Karpas-422 (cell line): ENCODE measurements around the gene REM2. TPM values are rescaled to one million over a fixed set of nuclear protein-coding genes. Genes with fewer than 3 reads are reported as not detected.

Experiments
- DNase-seq: peaks from one replicate; pipeline ENCODE4 v3.0.0-alpha.2; 2015
- H2AFZ ChIP-seq: fragments of 200-600 bp; sonication (generic); 2 replicates; pipeline ENCODE4 v1.6.1; 2014; ENCODE audit warnings: antibody characterized with exemption, low read length, mixed read lengths
- H3K27ac ChIP-seq: fragments of 200-600 bp; sonication (generic); 2 replicates; pipeline ENCODE4 v1.5.1; 2014; ENCODE audit warnings: mild to moderate bottlenecking, low read length, moderate library complexity
- H3K27me3 ChIP-seq: fragments of 200-600 bp; sonication (generic); 2 replicates; pipeline ENCODE4 v1.6.1; 2014; ENCODE audit warnings: low read length, mixed read lengths
- H3K36me3 ChIP-seq: fragments of 200-600 bp; sonication (generic); 2 replicates; pipeline ENCODE4 v1.6.1; 2014; ENCODE audit warnings: low read length, mixed read lengths; ENCODE audit not compliant: insufficient read depth
- H3K4me1 ChIP-seq: fragments of 200-600 bp; sonication (generic); 2 replicates; pipeline ENCODE4 v1.6.1; 2014; ENCODE audit warnings: mild to moderate bottlenecking, low read length, mixed read lengths
- H3K4me2 ChIP-seq: fragments of 200-600 bp; sonication (generic); 2 replicates; pipeline ENCODE4 v1.6.1; 2014; ENCODE audit warnings: low read length, low read depth, mild to moderate bottlenecking; ENCODE audit not compliant: poor library complexity, severe bottlenecking
- H3K4me3 ChIP-seq: fragments of 200-600 bp; sonication (generic); 2 replicates; pipeline ENCODE4 v1.5.1; 2014; ENCODE audit warnings: mild to moderate bottlenecking, antibody characterized with exemption, low read length, mixed read lengths
- H3K79me2 ChIP-seq: fragments of 200-600 bp; sonication (generic); 2 replicates; pipeline ENCODE4 v1.6.1; 2014; ENCODE audit warnings: mild to moderate bottlenecking, low read length, mixed read lengths
- H3K9ac ChIP-seq: fragments of 200-600 bp; sonication (generic); 2 replicates; pipeline ENCODE4 v1.6.0; 2014; ENCODE audit warnings: low read length
- H3K9me2 ChIP-seq: fragments of 200-600 bp; sonication (generic), shearing (Covaris generic); replicated peaks from 2 replicates; pipeline ENCODE4 v1.6.0; 2014; ENCODE audit warnings: mild to moderate bottlenecking, low read length, moderate library complexity; ENCODE audit not compliant: insufficient read depth
- H3K9me3 ChIP-seq: fragments of 300-700, 200-600 bp; sonication (generic); 2 replicates; pipeline ENCODE4 v1.6.1; 2014; ENCODE audit warnings: low read length, mixed read lengths
- H4K20me1 ChIP-seq: fragments of 200-600 bp; sonication (generic); 2 replicates; pipeline ENCODE4 v1.6.1; 2014; ENCODE audit warnings: mild to moderate bottlenecking, antibody characterized with exemption, low read length, low read depth; ENCODE audit not compliant: insufficient read depth
- small RNA-seq: library from RNA; depleted of rRNA; stranded (forward); fragments of <200 nt; gene quantifications from one replicate; pipeline ENCODE3, GENCODE V24; 2014
- total RNA-seq: library from RNA; depleted of rRNA; stranded (reverse); fragments of >200 nt; shearing (Covaris generic); gene quantifications from 2 replicates; pipeline ENCODE4 v1.2.3, GENCODE V29; 2014; ENCODE audit warnings: low replicate concordance; rRNA removed

Gene REM2
- total RNA-seq, 1 experiment from 2014 or later: not detected

GRCh38 chr14:22929961-22930364, 46.9 kb downstream of the REM2 start:
- no peaks in the 10 kb centered on the region for H4K20me1 ChIP-seq
- H3K27ac ChIP-seq: peak overlapping the region; percentile 49
- peak overlapping the region; percentile 84 for H3K4me3 ChIP-seq
- H3K9me3 ChIP-seq: no peaks in the 10 kb centered on the region
- H3K36me3 ChIP-seq: peaks cover 20% of the 10 kb centered on the region
- peak overlapping the region; percentile 95 for H3K4me2 ChIP-seq
- H3K9me2 ChIP-seq: no peaks in the 10 kb centered on the region
- no peaks in the 10 kb centered on the region for H3K27me3 ChIP-seq
- peaks cover 36% of the 10 kb centered on the region for H3K79me2 ChIP-seq
- peak overlapping the region; percentile 93 for H2AFZ ChIP-seq
- DNase-seq: no peak
- peak overlapping the region; percentile 71 for H3K9ac ChIP-seq
- H3K4me1 ChIP-seq: peaks cover 35% of the 10 kb centered on the region

GRCh38 chr14:22932146-22932545, 49.1 kb downstream of the REM2 start:
- Histone ChIP-seq H3K4me1 (peaks cover 19% of the 10 kb centered on the region), H3K79me2 (peaks cover 20% of the 10 kb centered on the region), H3K27me3 (no peaks in the 10 kb centered on the region), H3K36me3 (0 out of 2 replicates have a peak, but pooled peaks cover 3% of the 10 kb centered on the region), H3K27ac (no peak overlapping the region), H3K4me3 (no peak overlapping the region), H3K4me2 (no peak overlapping the region), H3K9me2 (no peaks in the 10 kb centered on the region), H3K9ac (no peak overlapping the region), H2AFZ (no peak overlapping the region), H3K9me3 (no peaks in the 10 kb centered on the region), H4K20me1 (no peaks in the 10 kb centered on the region)
- no peak for DNase-seq

GRCh38 chr14:22935156-22935555, 52.1 kb downstream of the REM2 start:
- H2AFZ ChIP-seq: no peak overlapping the region
- H3K9ac ChIP-seq: no peak overlapping the region
- no peak for DNase-seq
- no peaks in the 10 kb centered on the region for H3K9me3 ChIP-seq
- no peaks in the 10 kb centered on the region for H3K27me3 ChIP-seq
- H4K20me1 ChIP-seq: no peaks in the 10 kb centered on the region
- no peak overlapping the region for H3K4me2 ChIP-seq
- H3K4me1 ChIP-seq: peaks cover 1% of the 10 kb centered on the region
- no peak overlapping the region for H3K4me3 ChIP-seq
- no peak overlapping the region for H3K27ac ChIP-seq
- no peaks in the 10 kb centered on the region for H3K79me2 ChIP-seq
- H3K9me2 ChIP-seq: no peaks in the 10 kb centered on the region
- H3K36me3 ChIP-seq: no peaks in the 10 kb centered on the region

Small RNA genes lying within 50 kb of the gene (small RNA-seq; reads per million reads assigned to genes)
- gene RF00019: not detected

Other genes starting within 250 kb of the REM2 start
- gene OR6J1, start 238.9 kb upstream of the REM2 start, total RNA-seq: not detected in 2 replicates
- gene OXA1L, start 116.5 kb upstream of the REM2 start, total RNA-seq: 250 and 484 TPM in 2 replicates
- gene SLC7A7, start 67.8 kb upstream of the REM2 start, total RNA-seq: 1.9 and 3.5 TPM in 2 replicates
- gene MRPL52, start 53.3 kb upstream of the REM2 start, total RNA-seq: 71.3 and 107 TPM in 2 replicates
- 0.72 and 1.9 TPM in 2 replicates for gene MMP14, start 46.6 kb upstream of the REM2 start, total RNA-seq
- gene LRP10, start 11.5 kb upstream of the REM2 start, total RNA-seq: 34.3 and 43.1 TPM in 2 replicates
- 67.7 and 79.1 TPM in 2 replicates for gene RBM23, start 35.9 kb downstream of the REM2 start, total RNA-seq
- 116 and 152 TPM in 2 replicates for gene PRMT5, start 46.2 kb downstream of the REM2 start, total RNA-seq
- 45.9 and 52.4 TPM in 2 replicates for gene HAUS4, start 73.9 kb downstream of the REM2 start, total RNA-seq
- gene AJUBA, start 99.3 kb downstream of the REM2 start, total RNA-seq: not detected in 2 replicates
- 21.6 and 43.2 TPM in 2 replicates for gene C14orf93, start 126.9 kb downstream of the REM2 start, total RNA-seq
- gene PSMB5, start 151.7 kb downstream of the REM2 start, total RNA-seq: 65.4 and 67.1 TPM in 2 replicates
- gene PSMB11, start 159.0 kb downstream of the REM2 start, total RNA-seq: not detected in 2 replicates
- gene CDH24, start 174.3 kb downstream of the REM2 start, total RNA-seq: 0.34 and 1.0 TPM in 2 replicates
- gene ACIN1, start 211.9 kb downstream of the REM2 start, total RNA-seq: 125 and 159 TPM in 2 replicates
- 52.6 and 69.3 TPM in 2 replicates for gene C14orf119, start 212.3 kb downstream of the REM2 start, total RNA-seq
- not detected in 2 replicates for gene CIROP, start 221.8 kb downstream of the REM2 start, total RNA-seq
- gene CEBPE, start 236.0 kb downstream of the REM2 start, total RNA-seq: 0.11 TPM in 1 of 2 replicates, not detected in the other